Fibroblast of skin of left biceps (primary cell): ENCODE measurements around the gene MAP2K1.
A peak's percentile ranks its signal among the peaks of the same experiment; 100 is the strongest.

ENCODE experiments used
- DNase-seq, 2 experiments: peaks; one replicate each; pipeline ENCODE4 v3.0.0-alpha.2; 2013; ENCODE audit warnings: low read depth in 2 of 2

Gene MAP2K1

GRCh38 chr15:66504563-66505429 is 118.1 kb downstream of the MAP2K1 start, which contains the start of the genes RPL4 and ZWILCH:
Gene RPL4, minus strand, starts transcription at chr15:66504855. Its CDS starts 65 bp downstream, at chr15:66504790.
Gene ZWILCH, plus strand, starts transcription at chr15:66505326. Its CDS starts 13 bp downstream, at chr15:66505339.
- peak; percentile 75 for DNase-seq

DNA sequence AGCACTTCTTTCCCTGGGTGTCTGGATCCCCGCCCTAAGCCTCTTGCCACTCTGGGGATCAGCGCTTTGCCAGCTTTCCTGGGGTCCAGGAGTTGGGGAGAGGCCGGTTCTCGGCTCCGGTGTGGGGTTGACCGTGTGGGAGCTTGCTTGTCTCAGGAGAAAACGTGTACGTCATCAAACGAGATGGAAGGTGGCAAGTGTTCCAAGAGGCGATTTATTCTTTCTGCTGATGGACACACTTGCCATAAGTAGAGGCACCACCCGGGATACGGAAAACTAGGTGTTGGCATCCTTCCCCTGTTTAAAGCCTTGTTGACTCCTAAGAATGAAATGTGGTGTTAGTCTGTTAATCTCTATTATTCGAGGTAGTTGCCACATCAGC is 118.7 kb downstream of the MAP2K1 start:
- DNase-seq: no peak

DNA sequence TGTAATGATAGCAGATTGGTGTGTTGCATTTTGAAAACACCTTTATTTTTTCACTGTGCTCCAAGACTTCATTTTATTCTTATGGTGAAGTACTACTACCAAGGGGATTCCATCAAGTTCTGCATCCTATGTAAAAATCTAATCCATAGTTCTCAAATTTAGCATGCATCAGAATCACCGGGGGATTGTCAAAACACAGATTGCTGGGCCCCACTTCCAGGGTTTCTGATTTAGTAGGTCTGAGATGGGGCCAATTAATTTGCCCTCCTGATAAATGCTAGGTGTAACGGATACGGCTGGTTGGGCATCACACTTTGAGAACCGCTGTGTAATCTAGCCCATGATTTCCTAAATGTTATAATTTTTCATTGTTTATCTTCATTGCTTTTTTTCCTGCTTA is 119.1 kb downstream of the MAP2K1 start:
- DNase-seq: no peak

- no peak for DNase-seq
Measured at GRCh38 chr15:66508293-66508883, 121.7 kb downstream of the MAP2K1 start.

DNA sequence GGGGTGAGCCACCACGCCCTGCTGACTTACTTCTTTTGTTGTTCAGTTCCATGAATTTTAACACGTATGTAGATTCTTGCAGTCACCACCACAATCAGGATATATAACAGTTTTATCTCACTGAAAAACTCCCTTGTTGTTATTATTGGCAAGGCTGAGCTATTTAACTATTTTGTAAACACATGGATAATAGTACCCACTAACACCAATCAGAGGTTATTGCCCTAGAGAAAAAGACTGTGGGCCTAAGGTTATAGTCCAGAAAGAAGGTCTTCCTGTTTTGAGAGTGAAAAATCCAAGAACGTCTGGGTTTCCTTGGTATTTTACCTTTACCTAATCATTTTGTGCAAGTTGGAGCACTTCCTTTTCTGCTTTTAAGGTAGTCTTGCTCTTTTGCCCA is 127.9 kb downstream of the MAP2K1 start:
- DNase-seq: no peak

- DNase-seq: no peak
Measured at GRCh38 chr15:66515901-66516322, 129.2 kb downstream of the MAP2K1 start.

DNA sequence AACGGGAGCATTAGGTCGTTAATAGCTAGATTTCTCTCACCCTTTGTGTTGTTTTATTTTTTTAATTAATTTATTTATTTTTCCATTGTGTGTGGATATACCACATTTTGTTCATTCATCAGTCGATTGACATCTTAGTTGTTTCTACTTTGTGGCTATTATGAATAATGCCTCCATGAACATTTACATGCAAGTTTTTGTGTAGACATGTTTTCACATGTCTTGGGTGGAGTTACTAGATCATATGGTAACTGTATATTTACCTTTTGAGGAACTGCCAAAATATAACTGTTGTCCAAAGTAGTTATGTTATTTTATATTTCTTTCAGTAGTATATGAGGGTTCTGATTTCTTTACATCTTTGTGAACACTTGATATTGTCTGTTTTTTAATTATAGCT is 137.2 kb downstream of the MAP2K1 start:
- DNase-seq: no peak

DNA sequence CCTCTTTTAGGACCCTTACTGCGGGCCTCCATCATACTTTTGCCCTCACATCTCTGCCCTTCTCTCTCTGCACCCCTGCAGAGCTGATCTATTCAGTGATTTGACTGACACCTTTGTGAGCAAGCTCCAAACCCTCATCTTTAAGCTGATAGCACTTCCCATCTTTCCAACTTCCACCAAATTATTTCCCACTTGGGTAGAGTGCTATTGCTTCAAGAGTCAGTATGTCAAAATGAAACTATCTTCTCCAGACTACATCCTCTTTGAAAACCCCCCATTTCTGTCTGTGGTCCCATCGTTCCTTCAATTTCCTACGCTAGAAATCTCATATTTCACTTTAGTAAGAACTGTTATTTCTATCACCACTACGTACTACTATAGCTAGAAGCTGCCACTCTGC is 138.1 kb downstream of the MAP2K1 start:
- no peak for DNase-seq

DNA sequence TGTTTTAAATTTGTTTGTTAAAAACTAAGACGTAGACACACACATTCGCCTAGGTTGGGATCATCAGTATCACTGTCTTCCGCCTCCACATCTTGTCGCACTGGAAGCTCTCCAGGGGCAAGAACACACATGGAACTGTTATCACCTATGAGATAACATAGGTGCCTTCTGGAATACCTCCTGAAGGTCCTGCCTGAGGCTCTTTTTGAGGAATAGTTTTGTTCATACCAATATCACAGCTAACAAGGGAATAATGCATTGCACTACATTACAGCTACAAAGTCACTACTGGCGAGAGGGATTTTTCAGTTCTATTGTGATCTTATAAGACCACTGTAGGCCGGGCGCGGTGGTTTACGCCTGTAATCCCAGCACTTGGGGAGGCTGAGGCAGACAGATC is 148.3 kb downstream of the MAP2K1 start:
- no peak for DNase-seq
